HG02840 (cell line): ENCODE results near the gene FMNL2.
A peak's percentile ranks its signal among the peaks of the same experiment; 100 is the strongest.

ENCODE experiments used
- ATAC-seq: cut with Tn5 transposase; IDR thresholded peaks from one replicate; pipeline ENCODE4 v1.9.1; 2021; ENCODE audit warnings: mild to moderate bottlenecking, moderate library complexity, moderate number of reproducible peaks; ENCODE audit not compliant: unreplicated experiment, low FRiP score

The FMNL2 gene

GRCh38 chr2:152564754-152565551 is 230.0 kb downstream of the FMNL2 start:
- peak; percentile 55 for ATAC-seq

GRCh38 chr2:152565884-152566727 is 231.1 kb downstream of the FMNL2 start:
- ATAC-seq = no peak

GRCh38 chr2:152566728-152567069 is 231.7 kb downstream of the FMNL2 start:
- no peak for ATAC-seq

- no peak for ATAC-seq
Observed at GRCh38 chr2:152568531-152568930, 233.6 kb downstream of the FMNL2 start.

- no peak for ATAC-seq
Observed at GRCh38 chr2:152569186-152569585, 234.2 kb downstream of the FMNL2 start.

- no peak for ATAC-seq
Observed at GRCh38 chr2:152571048-152571766, 236.2 kb downstream of the FMNL2 start.

GRCh38 chr2:152572031-152572430 is 237.1 kb downstream of the FMNL2 start:
- ATAC-seq = no peak

- no peak for ATAC-seq
Observed at GRCh38 chr2:152573168-152573567, 238.2 kb downstream of the FMNL2 start.

GRCh38 chr2:152577579-152577978 is 242.6 kb downstream of the FMNL2 start:
- no peak for ATAC-seq

- ATAC-seq = no peak
Observed at GRCh38 chr2:152578573-152578972, 243.6 kb downstream of the FMNL2 start.

GRCh38 chr2:152580714-152581113 is 245.7 kb downstream of the FMNL2 start:
- no peak for ATAC-seq

- no peak for ATAC-seq
Observed at GRCh38 chr2:152581360-152581759, 246.4 kb downstream of the FMNL2 start.

- ATAC-seq = no peak
Observed at GRCh38 chr2:152582081-152582480, 247.1 kb downstream of the FMNL2 start.

GRCh38 chr2:152583512-152584229 is 248.7 kb downstream of the FMNL2 start:
- ATAC-seq = no peak

GRCh38 chr2:152584301-152584700 is 249.3 kb downstream of the FMNL2 start:
- ATAC-seq = no peak

- ATAC-seq = no peak
Observed at GRCh38 chr2:152585830-152586484, 251.0 kb downstream of the FMNL2 start.

- no peak for ATAC-seq
Observed at GRCh38 chr2:152587187-152587947, 252.4 kb downstream of the FMNL2 start.

- ATAC-seq = no peak
Observed at GRCh38 chr2:152588998-152589397, 254.0 kb downstream of the FMNL2 start.
